B cell (primary cell): ENCODE measurements around the gene SCFD2. TPM values are rescaled to one million over a fixed set of nuclear protein-coding genes. Genes with fewer than 3 reads are reported as not detected.

ENCODE experiments used
- ATAC-seq: fragments of 200-7000 bp; cut with Tn5 transposase; one replicate; pipeline ENCODE4 v1.10.0; 2021; ENCODE audit warnings: low read depth, mild to moderate bottlenecking, moderate number of reproducible peaks, moderate library complexity
- CTCF ChIA-PET: fragments of 350-600 bp; sonication (Branson Sonifier 250); formaldehyde crosslinking; loops from one replicate; lab custom pipeline; 2021; ENCODE audit warnings: antibody characterized with exemption, inconsistent platforms; lab: Charles Lee
- POLR2A ChIA-PET: fragments of 350-600 bp; sonication (Branson Sonifier 250); formaldehyde crosslinking; loops from one replicate; lab custom pipeline; 2021; ENCODE audit warnings: antibody characterized with exemption; lab: Charles Lee
- DNase-seq: peaks from one replicate; pipeline ENCODE4 v3.0.0; 2013
- H2AFZ ChIP-seq: 2 replicates; pipeline ENCODE4 v1.6.1; 2012; ENCODE audit warnings: mild to moderate bottlenecking, low read depth, low read length; ENCODE audit not compliant: insufficient read depth, poor library complexity, severe bottlenecking
- H3K27ac ChIP-seq, 2 donors: 1 replicate in 1 of 2; 2 replicates in 1 of 2; pipeline ENCODE4 v1.5.1; 2012 to 2013; ENCODE audit warnings: low read length in 2 of 2, mild to moderate bottlenecking in 2 of 2, moderate library complexity in 1 of 2
- H3K27me3 ChIP-seq, 4 experiments: fragments of 200-600 bp in 1 of 4; sonication (generic) in 1 of 4; replicated peaks in 1 of 4; 1 replicate in 2 of 4; 2 replicates in 2 of 4; pipeline versions ENCODE4 v1.6.1 to v1.7.0; 2013 to 2016; ENCODE audit warnings: low read length in 3 of 4, mild to moderate bottlenecking in 2 of 4, mixed read lengths in 1 of 4, moderate library complexity in 1 of 4; ENCODE audit not compliant: insufficient read depth in 4 of 4, control insufficient read depth in 3 of 4; ENCODE audit errors: control extremely low read depth in 1 of 4
- H3K36me3 ChIP-seq, 2 experiments: replicated peaks in 1 of 2; 1 replicate in 1 of 2; 2 replicates in 1 of 2; pipeline versions ENCODE4 v1.6.1 to v1.7.1; 2013; ENCODE audit warnings: low read length in 1 of 2; ENCODE audit not compliant: insufficient read depth in 2 of 2, control insufficient read depth in 1 of 2; ENCODE audit errors: control extremely low read depth in 1 of 2, extremely low read depth in 1 of 2
- H3K4me1 ChIP-seq, 2 donors: fragments of 200-600 bp in 1 of 2; sonication (generic) in 1 of 2; 1 replicate in 1 of 2; 2 replicates in 1 of 2; pipeline versions ENCODE4 v1.5.1 to v1.6.1; 2013 to 2017; ENCODE audit warnings: low read length in 2 of 2; ENCODE audit not compliant: control insufficient read depth in 2 of 2, insufficient read depth in 2 of 2
- H3K4me2 ChIP-seq: replicated peaks from 2 replicates; pipeline ENCODE3; 2012; ENCODE audit warnings: mild to moderate bottlenecking, low read depth, low read length; ENCODE audit not compliant: poor library complexity, severe bottlenecking
- H3K4me3 ChIP-seq, 5 experiments: fragments of 200-600 bp in 1 of 5; sonication (generic) in 1 of 5; 1 replicate in 3 of 5; 2 replicates in 2 of 5; pipeline versions ENCODE4 v1.5.1 to v1.7.0; 2011 to 2016; ENCODE audit warnings: low read length in 4 of 5, mild to moderate bottlenecking in 4 of 5, low read depth in 2 of 5, control low read depth in 1 of 5, moderate library complexity in 1 of 5; ENCODE audit not compliant: insufficient read depth in 1 of 5; ENCODE audit errors: control extremely low read depth in 1 of 5, extremely low read depth in 1 of 5
- H3K79me2 ChIP-seq: fragments of 200-600 bp; sonication (generic); one replicate; pipeline ENCODE4 v1.6.0; 2016; ENCODE audit warnings: low read length; ENCODE audit not compliant: control insufficient read depth, insufficient read depth
- H3K9ac ChIP-seq: fragments of 200-600 bp; sonication (generic); 2 replicates; pipeline ENCODE4 v1.6.1; 2017; ENCODE audit warnings: mild to moderate bottlenecking, low read length, moderate library complexity
- H3K9me3 ChIP-seq, 3 donors: one replicate each; pipeline versions ENCODE4 v1.6.1 to v1.7.1; 2013; ENCODE audit warnings: low read length in 2 of 3; ENCODE audit not compliant: control insufficient read depth in 2 of 3, insufficient read depth in 1 of 3; ENCODE audit errors: control extremely low read depth in 1 of 3
- H4K20me1 ChIP-seq: 2 replicates; pipeline ENCODE4 v1.6.0; 2012; ENCODE audit warnings: mild to moderate bottlenecking, low read length; ENCODE audit not compliant: insufficient read depth, control insufficient read depth, poor library complexity, severe bottlenecking
- H3K27ac Mint-ChIP-seq: one replicate; pipeline ENCODE4 v1.8.0; 2021; ENCODE audit warnings: mixed read lengths
- H3K27me3 Mint-ChIP-seq: one replicate; pipeline ENCODE4 v1.8.0; 2021; ENCODE audit warnings: mixed read lengths
- H3K4me1 Mint-ChIP-seq: one replicate; pipeline ENCODE4 v1.8.0; 2021; ENCODE audit warnings: mixed read lengths
- H3K4me3 Mint-ChIP-seq: one replicate; pipeline ENCODE4 v1.8.0; 2021; ENCODE audit warnings: mixed read lengths
- H3K9me3 Mint-ChIP-seq: one replicate; pipeline ENCODE4 v1.8.0; 2022; ENCODE audit warnings: mixed read lengths; ENCODE audit not compliant: insufficient read depth
- EZH2 ChIP-seq: IDR thresholded peaks from 2 replicates; pipeline ENCODE4 v1.6.1; 2012; ENCODE audit warnings: borderline replicate concordance, low read depth, mild to moderate bottlenecking, moderate library complexity, low read length; ENCODE audit not compliant: insufficient read depth, poor library complexity, severe bottlenecking
- WGBS: methylation state at CpG from one replicate; pipeline ENCODE4 v1.1.5; 2013; ENCODE audit warnings: missing lambda C conversion rate; ENCODE audit not compliant: insufficient coverage; 5-methylcytosine and 5-hydroxymethylcytosine counted together
- intact Hi-C: fragments of 100-400 bp; cut with micrococcal nuclease; formaldehyde crosslinking; loops from one replicate; pipeline ENCODE4 v1.10.0; 2022
- polyA plus RNA-seq: library from polyadenylated mRNA; depleted of rRNA; stranded (reverse); fragments of >200 nt; gene quantifications from 2 replicates; pipeline ENCODE4 v1.2.3, GENCODE V29; 2012
- total RNA-seq, 2 donors: library from RNA; stranded (reverse); fragments of 120-200 nt in 1 of 2; gene quantifications; 1 replicate in 1 of 2; 2 replicates in 1 of 2; pipeline versions ENCODE4 v1.2.3 to v1.2.4, GENCODE V29; 2013 to 2022
- TF ChIP-seq, protein P1 (sequence below): fragments of 200-600 bp; IDR thresholded peaks from one replicate; pipeline ENCODE4 v1.8.0; 2022; ENCODE audit warnings: antibody characterized with exemption, mild to moderate bottlenecking

The SCFD2 gene
- total and polyA plus RNA-seq, 2 donors (not counting 1 experiment from before 2014, with no cell fraction given): 12.8 to 20.4 TPM

DNA sequence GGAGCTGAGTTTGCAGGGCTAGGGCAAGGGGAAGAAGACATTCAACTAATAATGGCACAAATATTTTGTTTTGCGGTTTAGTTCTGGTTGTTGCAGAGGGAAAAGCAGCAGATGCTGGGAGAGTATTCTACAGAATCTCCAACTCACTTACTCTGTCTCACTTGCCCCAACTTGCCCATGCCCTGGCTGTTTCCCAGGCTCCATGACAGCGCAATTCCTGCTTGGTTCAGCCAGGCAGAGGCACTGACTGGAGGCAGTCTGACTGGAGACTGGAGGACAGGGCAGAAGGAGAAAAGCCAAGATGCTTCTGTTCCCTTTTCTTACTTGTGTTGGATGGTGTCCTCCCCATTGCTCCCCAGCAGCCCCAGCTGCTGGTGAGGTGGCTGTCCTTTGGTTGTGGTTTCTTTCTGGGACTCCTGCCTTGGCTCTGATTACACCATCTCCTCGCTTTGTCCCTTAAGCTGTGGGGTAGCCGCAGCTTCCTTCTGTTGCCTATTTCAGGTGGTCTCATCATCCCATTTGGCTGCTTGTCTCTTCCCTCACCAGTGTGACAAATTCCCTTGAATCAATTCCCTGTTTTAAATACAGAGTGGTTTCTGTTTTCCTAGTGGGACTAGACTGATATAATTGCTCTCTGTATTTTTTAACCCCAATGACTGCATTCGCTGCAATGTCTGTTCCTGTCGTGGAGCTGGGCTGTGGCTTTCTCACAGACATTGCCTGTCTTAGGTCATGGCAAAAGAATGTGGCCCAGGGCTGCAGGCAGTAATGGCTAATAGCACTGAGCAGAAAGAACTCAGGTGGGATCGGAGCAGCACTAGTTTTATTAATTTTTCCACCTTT, 527.9 kb downstream of the SCFD2 start:
- DNase-seq: no peak

DNA sequence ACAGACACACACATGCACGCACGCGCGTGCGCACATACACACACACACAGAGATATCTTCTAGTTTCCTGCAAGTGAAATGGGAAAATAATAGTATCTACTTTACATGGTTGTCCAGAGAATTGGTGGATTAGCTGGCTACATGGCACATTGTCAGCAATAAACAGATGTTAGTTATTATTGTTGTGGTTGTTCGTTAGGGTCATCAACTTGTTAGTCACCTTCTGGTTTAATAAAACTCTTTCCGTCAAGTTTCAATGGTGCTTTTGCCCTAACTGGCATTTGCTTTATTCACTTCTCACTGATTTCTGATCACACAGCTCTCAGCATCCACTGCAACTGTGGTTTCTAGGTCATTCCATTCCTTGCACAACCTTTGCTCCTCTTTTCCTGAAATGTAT, 529.2 kb downstream of the SCFD2 start:
- Mint-ChIP-seq H3K27ac (no peak overlapping the region), H3K4me1 (no peaks in the 10 kb centered on the region), H3K9me3 (no peaks in the 10 kb centered on the region), H3K4me3 (no peak overlapping the region), H3K27me3 (peaks cover 16% of the 10 kb centered on the region)
- Histone ChIP-seq H3K27ac (no peak overlapping the region), H3K9me3 (peaks cover 0 to under 1% (median 0%) of the 10 kb centered on the region in 3 donors), H3K4me1 (no peaks in the 10 kb centered on the region), H3K79me2 (no peaks in the 10 kb centered on the region), H2AFZ (no peak overlapping the region), H3K27me3 (peaks cover 0 to 4% (median 0%) of the 10 kb centered on the region in 4 experiments), H3K4me2 (no peak overlapping the region), H3K9ac (no peak overlapping the region), H3K36me3 (no peaks in the 10 kb centered on the region), H3K4me3 (no peak overlapping the region), H4K20me1 (no peaks in the 10 kb centered on the region)
- 94% methylated on average over 2 of the region's 7 CpGs for WGBS
- no peak for DNase-seq
- no peak for TF ChIP-seq EZH2
- TF ChIP-seq, protein P1, sequence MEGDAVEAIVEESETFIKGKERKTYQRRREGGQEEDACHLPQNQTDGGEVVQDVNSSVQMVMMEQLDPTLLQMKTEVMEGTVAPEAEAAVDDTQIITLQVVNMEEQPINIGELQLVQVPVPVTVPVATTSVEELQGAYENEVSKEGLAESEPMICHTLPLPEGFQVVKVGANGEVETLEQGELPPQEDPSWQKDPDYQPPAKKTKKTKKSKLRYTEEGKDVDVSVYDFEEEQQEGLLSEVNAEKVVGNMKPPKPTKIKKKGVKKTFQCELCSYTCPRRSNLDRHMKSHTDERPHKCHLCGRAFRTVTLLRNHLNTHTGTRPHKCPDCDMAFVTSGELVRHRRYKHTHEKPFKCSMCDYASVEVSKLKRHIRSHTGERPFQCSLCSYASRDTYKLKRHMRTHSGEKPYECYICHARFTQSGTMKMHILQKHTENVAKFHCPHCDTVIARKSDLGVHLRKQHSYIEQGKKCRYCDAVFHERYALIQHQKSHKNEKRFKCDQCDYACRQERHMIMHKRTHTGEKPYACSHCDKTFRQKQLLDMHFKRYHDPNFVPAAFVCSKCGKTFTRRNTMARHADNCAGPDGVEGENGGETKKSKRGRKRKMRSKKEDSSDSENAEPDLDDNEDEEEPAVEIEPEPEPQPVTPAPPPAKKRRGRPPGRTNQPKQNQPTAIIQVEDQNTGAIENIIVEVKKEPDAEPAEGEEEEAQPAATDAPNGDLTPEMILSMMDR: no peak
- CTCF ChIA-PET: no interaction called here
- no peak for ATAC-seq
- POLR2A ChIA-PET: no interaction called here
- intact Hi-C loops: no loop called here

More for the DNA sequence above, 527.9 kb downstream of the SCFD2 start:
- Histone ChIP-seq H3K79me2 (no peaks in the 10 kb centered on the region), H2AFZ (no peak overlapping the region), H3K4me1 (peaks cover 3 to 5% of the 10 kb centered on the region in 2 donors), H3K9ac (no peak overlapping the region), H3K4me3 (no peak overlapping the region), H3K27me3 (no peaks in the 10 kb centered on the region), H3K27ac (no peak overlapping the region), H3K9me3 (peaks cover 0 to 4% (median 0%) of the 10 kb centered on the region in 3 donors), H3K4me2 (no peak overlapping the region), H4K20me1 (no peaks in the 10 kb centered on the region), H3K36me3 (no peaks in the 10 kb centered on the region)
- H3K4me3 Mint-ChIP-seq: no peak overlapping the region
- intact Hi-C loops: no loop called here
- CTCF ChIA-PET: no interaction called here
- ATAC-seq: no peak
- WGBS: 96% methylated on average over 5 of the region's 7 CpGs
- POLR2A ChIA-PET: no interaction called here
- no peaks in the 10 kb centered on the region for H3K9me3 Mint-ChIP-seq
- peaks cover 7% of the 10 kb centered on the region for H3K27me3 Mint-ChIP-seq
- no peak overlapping the region for H3K27ac Mint-ChIP-seq
- TF ChIP-seq, protein P1: no peak
- TF ChIP-seq EZH2: no peak
- peaks cover 2% of the 10 kb centered on the region for H3K4me1 Mint-ChIP-seq
